Rectal smooth muscle tissue (tissue), 1 donor: ENCODE measurements around the gene HMCN2.
A peak's percentile ranks its signal among the peaks of the same experiment; 100 is the strongest.
"Not testable (repeated sequence)": the region's sequence is repeated elsewhere in the genome, so short reads cannot be mapped to it uniquely, and the experiment has no call there.

Source experiments
- H3K27ac ChIP-seq: one replicate; pipeline ENCODE4 v1.7.0; 2013; ENCODE audit warnings: low read depth, low read length, inconsistent platforms
- H3K27me3 ChIP-seq: one replicate; pipeline ENCODE4 v1.7.0; 2013; ENCODE audit warnings: low read length; ENCODE audit not compliant: control insufficient read depth, insufficient read depth
- H3K36me3 ChIP-seq: one replicate; pipeline ENCODE4 v1.7.0; 2013; ENCODE audit warnings: low read length; ENCODE audit not compliant: control insufficient read depth, insufficient read depth
- H3K4me1 ChIP-seq: one replicate; pipeline ENCODE4 v1.7.0; 2013; ENCODE audit warnings: low read length; ENCODE audit not compliant: control insufficient read depth, insufficient read depth
- H3K4me3 ChIP-seq: one replicate; pipeline ENCODE4 v1.7.0; 2013; ENCODE audit warnings: low read length
- H3K9ac ChIP-seq: one replicate; pipeline ENCODE4 v1.7.0; 2013; ENCODE audit warnings: low read length

HMCN2 gene

DNA sequence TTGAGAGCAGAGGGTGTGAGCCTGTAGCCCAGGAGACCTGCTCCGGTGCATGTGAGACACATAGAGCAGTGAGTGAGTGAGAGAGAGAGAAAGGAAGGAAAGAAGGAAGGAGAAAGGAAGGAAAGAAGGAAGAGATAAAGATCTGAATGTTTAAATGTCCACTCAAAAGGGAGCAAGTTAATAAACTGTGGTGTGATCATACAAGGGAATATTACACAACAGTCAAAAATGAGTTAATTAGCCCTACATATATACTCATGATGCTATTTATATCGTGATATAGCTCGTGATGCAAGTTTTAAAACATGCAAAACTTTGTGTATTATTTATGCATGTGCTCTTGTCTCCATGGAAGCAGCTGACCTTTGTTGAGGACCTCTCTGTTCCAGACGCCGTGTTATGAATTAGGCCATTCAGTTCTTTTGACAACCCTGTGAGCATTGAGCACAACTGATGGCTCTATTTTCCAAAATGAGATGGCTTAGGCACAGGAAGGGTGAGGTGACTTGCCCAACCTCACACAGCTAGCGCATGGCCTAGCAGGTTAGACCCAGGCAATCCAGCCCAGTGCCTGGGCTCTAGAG lies 70.6 kb downstream of the HMCN2 start:
- peaks cover 41% of the 10 kb centered on the region for H3K4me1 ChIP-seq
- H3K9ac ChIP-seq, result no peak overlapping the region
- no peak overlapping the region for H3K4me3 ChIP-seq
- H3K36me3 ChIP-seq, result no peaks in the 10 kb centered on the region
- H3K27ac ChIP-seq, result peak overlapping the region; percentile 40
- H3K27me3 ChIP-seq, result no peaks in the 10 kb centered on the region

DNA sequence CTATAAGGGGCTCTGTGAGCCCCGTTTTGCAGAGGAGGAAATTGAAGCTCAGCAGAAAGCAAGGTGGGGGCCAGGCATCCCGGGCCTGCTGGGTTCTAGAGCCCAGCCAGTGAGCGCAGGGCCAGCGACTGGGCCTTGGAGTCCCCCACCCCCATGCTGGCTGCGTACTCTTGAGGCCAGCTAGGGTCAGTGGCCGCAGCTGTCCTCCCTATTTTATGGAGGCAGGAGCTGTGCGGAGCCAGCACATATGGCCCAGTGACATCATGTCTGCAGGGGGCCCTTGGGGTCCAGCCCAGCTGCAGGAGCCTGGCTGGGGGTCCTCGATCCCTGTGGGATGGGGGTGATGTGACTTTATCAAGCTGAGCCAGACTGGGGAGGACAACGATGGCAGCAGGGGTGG lies 71.3 kb downstream of the HMCN2 start:
- H3K36me3 ChIP-seq, result no peaks in the 10 kb centered on the region
- no peaks in the 10 kb centered on the region for H3K27me3 ChIP-seq
- H3K4me1 ChIP-seq, result peaks cover 35% of the 10 kb centered on the region
- H3K27ac ChIP-seq, result no peak overlapping the region
- no peak overlapping the region for H3K9ac ChIP-seq
- no peak overlapping the region for H3K4me3 ChIP-seq

DNA sequence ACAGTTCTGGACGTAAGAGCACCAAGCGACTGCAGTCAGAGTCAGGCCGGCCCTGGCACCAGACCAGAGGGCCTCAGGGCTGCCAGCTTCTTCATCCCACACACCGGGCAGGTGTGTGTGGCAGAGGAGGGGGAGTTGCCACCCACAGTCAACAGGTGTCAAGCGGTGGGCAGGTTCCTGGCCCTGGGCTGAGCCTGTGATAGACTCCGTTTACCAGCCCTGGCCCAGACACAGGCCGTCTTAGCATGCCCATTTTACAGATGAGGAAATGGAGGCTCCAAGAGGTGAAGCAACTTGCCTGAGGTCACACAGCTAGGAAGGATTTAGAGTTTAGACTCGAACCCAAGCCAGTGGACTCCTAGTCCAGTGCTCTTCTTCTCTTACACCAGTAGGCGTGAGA lies 71.8 kb downstream of the HMCN2 start:
- Histone ChIP-seq H3K4me3 (no peak overlapping the region), H3K27ac (no peak overlapping the region), H3K36me3 (no peaks in the 10 kb centered on the region), H3K9ac (no peak overlapping the region), H3K27me3 (no peaks in the 10 kb centered on the region), H3K4me1 (peaks cover 31% of the 10 kb centered on the region)

DNA sequence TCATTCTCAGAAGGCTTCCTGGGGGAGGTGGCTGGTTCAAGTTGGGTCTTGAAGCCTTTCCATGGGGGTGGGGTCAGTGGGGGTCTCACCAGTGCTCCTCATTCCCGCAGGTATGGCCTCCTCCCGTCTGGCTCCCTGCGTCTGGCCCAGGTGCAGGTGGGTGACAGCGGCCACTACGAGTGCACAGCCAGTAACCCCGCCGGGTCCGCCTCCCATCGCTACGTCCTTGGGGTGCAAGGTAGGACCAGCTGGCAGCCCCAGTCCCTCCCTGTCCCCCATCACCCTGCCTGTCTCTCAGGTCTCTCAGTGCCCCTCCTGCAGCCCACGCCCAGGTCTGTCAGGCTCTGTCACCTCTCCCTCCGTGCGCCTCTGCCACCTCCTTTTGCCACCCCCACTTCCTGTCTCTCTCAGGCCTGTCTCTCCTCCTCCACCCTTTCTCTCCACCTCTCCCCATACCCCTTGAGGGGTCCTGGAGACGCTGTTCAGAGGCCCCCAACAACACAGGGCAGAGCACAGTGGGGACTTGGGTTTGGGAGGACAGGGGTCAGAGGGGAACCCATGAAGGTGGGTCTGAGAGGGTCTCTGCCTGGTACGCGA lies 72.3 kb downstream of the HMCN2 start:
- H3K4me1 ChIP-seq, result peaks cover 25% of the 10 kb centered on the region
- no peaks in the 10 kb centered on the region for H3K36me3 ChIP-seq
- no peak overlapping the region for H3K9ac ChIP-seq
- H3K27me3 ChIP-seq, result no peaks in the 10 kb centered on the region
- no peak overlapping the region for H3K27ac ChIP-seq
- H3K4me3 ChIP-seq, result no peak overlapping the region

DNA sequence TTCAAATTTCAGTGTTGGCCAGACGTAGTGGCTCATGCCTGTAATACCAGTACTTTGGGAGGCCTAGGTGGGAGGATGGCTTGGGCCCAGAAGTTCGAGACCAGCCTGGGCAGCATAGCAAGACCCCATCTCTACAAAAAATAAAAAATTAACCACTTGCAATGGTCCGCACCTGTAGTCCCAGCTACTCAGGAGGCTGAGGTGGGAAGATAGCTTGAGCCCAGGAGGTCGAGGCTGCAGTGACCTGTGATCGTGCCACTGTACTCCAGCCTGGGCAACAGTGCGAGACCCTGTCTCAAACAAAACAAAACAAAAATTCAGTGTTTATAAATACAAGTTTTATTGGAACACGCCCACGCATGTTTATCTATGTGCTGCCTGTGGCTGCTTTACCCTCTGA lies 73.3 kb downstream of the HMCN2 start:
- not testable (repeated sequence) for H3K4me3 ChIP-seq, H3K36me3 ChIP-seq, H3K9ac ChIP-seq, H3K27ac ChIP-seq, H3K27me3 ChIP-seq
- H3K4me1 ChIP-seq, result peaks cover 17% of the 10 kb centered on the region

DNA sequence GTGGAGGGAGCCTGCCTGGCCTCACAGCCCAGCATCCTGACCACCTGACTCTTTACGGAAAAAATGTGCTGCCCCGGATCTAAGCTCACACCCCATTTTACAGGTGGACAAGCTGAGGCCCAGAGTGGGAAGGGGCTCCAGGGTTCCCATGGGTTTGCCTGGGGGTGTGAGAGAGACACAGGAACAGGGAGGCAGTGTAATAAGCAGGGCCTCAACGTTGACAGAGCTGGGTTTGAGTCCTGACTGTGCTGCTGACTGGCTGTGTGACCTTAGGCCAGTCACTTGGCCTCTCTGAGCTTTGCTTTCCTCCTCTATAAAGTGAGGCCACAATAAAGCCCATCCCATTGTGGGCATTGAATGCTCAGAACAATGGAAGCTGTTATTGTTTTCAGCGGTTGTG lies 73.7 kb downstream of the HMCN2 start:
- Histone ChIP-seq H3K27ac (no peak overlapping the region), H3K4me3 (no peak overlapping the region), H3K27me3 (no peaks in the 10 kb centered on the region), H3K36me3 (no peaks in the 10 kb centered on the region), H3K4me1 (peaks cover 17% of the 10 kb centered on the region), H3K9ac (no peak overlapping the region)

DNA sequence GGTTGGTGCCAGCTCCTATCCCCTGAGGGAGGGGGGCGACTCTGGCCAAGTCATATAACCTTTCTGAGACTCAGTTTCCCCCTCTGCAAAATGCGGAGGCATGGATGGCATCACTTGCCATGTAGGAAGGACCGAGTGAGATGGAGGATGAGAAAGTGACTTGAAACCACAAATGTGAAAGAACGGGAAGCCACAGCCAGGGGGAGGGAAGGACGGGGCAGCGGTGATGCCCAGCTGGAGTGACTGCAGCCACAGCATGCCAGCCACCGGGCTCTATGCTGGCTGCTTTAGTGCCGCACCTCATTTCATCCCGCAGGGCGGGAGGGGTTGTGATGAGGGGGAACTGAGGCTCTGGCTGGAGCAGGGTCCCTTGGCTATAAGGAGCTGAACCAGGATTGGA lies 74.5 kb downstream of the HMCN2 start:
- no peak overlapping the region for H3K27ac ChIP-seq
- no peaks in the 10 kb centered on the region for H3K27me3 ChIP-seq
- no peak overlapping the region for H3K9ac ChIP-seq
- no peaks in the 10 kb centered on the region for H3K36me3 ChIP-seq
- H3K4me3 ChIP-seq, result no peak overlapping the region
- peaks cover 14% of the 10 kb centered on the region for H3K4me1 ChIP-seq

DNA sequence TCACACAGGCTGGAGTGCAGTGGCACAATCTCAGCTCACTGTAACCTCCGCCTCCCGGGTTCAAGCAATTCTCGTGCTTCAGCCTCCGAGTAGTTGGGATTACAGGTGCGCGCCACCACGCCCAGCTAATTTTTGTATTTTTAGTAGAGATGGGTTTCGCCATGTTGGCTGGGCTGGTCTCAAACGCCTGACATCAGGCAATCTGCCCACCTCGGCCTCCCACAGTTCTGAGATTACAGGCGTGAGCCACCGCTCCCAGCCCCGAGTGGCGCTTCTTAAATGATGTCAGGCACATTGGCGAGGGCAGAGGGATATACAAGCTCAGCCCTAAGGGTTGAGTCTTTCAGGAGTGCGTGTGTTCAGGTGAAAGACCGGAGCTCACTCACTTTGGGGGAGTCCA lies 75.0 kb downstream of the HMCN2 start:
- H3K27ac ChIP-seq, H3K4me1 ChIP-seq: not testable (repeated sequence)

DNA sequence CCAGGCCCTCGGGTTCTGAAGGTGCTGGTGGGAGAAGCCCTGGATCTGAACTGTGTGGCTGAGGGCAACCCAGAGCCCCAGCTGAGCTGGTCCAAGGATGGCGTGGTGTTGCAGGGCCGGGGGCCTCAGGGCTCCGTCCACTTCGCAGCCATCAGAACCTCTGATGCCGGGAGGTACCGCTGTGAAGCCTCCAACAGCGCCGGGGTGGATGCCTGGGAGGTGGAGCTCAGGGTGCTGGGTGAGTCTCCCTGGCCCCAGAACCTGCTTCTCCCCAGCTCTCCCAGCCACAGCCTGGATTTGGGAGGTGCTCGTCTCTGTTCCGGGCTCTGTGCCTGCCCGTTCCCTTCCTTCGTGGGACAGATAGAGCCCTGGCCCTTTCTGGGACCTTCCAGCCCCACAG lies 75.6 kb downstream of the HMCN2 start:
- H3K4me1 ChIP-seq, result peaks cover 4% of the 10 kb centered on the region
- H3K27ac ChIP-seq, result no peak overlapping the region
- no peak overlapping the region for H3K9ac ChIP-seq
- no peaks in the 10 kb centered on the region for H3K27me3 ChIP-seq
- no peak overlapping the region for H3K4me3 ChIP-seq
- H3K36me3 ChIP-seq, result no peaks in the 10 kb centered on the region

More for the DNA sequence above, 75.0 kb downstream of the HMCN2 start:
- not testable (repeated sequence) for H3K36me3 ChIP-seq, H3K27me3 ChIP-seq, H3K4me3 ChIP-seq, H3K9ac ChIP-seq

DNA sequence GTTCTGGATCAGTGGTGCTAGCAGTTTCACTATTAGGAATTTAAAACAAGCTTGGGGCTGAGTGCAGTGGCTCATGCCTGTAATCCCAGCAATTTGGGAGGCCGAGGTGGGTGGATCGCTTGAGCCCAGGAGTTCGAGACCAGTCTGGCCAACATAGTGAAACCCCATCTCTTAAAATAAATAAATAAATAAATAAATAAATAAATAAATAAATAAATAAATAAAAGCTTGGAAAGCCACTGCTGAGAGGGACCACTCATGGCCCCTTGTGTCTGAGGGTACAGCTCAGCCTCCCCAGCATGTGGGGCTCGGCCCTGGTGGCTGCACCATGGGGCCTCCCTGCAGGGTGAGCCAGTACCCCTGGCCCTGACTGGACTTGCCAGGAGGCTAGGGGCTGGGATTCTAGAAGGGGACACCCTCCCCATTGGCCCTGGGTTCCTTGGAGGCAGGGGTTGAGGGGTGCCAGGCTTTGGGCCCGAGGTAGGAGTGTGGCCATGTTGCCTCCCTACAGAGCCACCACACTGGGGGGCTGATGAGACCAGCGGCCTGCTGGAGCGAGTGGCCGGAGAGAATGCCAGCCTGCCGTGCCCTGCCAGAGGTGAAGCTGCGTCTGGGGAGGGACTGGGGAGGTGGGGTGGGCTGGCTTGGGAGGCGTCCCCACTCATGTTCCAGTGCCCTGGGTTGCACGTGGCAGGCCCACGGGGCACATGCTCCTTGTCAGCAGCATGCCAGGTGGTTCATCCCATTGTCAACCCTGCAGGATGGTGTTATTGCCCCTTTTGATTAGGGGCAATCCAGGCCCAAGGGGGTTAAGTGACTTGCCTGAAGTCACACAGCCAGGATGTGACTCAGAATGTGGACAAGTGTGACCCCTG lies 76.5 kb downstream of the HMCN2 start:
- Histone ChIP-seq H3K27ac (peak overlapping the region; percentile 26), H3K27me3 (no peaks in the 10 kb centered on the region), H3K36me3 (no peaks in the 10 kb centered on the region)

DNA sequence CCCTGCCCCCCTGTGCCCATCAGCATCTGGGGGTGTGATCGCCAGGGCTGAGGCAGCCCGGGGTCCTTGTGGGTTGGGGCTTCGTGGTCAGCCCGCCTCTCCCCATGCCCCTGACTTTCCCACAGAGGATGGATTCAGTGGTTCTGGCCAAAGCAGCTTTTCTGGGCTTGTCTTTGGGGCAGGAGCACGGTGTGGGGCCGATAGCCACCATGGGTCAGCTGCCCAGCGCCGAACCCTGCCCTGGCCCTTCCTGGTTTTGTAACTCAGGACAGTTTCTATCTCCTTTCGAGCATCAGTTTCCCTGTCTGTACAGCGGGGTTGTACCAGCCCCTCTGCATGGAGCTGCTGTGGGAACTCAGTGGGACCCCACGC lies 77.1 kb downstream of the HMCN2 start:
- no peak overlapping the region for H3K9ac ChIP-seq
- no peaks in the 10 kb centered on the region for H3K4me1 ChIP-seq
- H3K27me3 ChIP-seq, result no peaks in the 10 kb centered on the region
- no peak overlapping the region for H3K4me3 ChIP-seq
- peak overlapping the region; percentile 37 for H3K27ac ChIP-seq
- H3K36me3 ChIP-seq, result no peaks in the 10 kb centered on the region

More for the DNA sequence above, 76.5 kb downstream of the HMCN2 start:
- Histone ChIP-seq H3K4me3 (no peak overlapping the region), H3K9ac (no peak overlapping the region), H3K4me1 (no peaks in the 10 kb centered on the region)

DNA sequence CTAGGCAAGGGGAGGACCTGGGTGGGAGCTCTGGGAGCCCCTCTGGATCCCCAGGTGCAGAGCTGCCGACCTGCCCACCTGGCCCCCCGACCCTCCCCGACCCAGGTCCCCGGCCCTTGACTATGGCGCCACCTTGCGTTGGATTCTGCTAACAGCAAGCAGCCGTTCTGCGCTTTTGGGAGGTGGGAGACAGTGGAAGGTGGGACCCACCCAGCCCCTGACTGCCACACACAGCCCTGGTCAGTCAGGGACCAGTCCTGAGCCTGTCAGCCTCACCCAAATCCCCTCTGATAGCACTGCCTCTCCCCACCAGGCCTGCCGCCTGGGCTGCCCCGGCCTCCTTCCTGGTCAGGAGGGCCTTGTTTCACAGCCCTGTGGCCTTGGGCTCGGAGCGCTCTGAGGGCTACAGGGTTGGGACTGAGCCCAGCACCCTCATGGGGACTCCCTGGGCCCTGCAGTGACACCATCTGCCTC lies 77.9 kb downstream of the HMCN2 start:
- Histone ChIP-seq H3K4me1 (no peaks in the 10 kb centered on the region), H3K9ac (no peak overlapping the region), H3K4me3 (no peak overlapping the region), H3K27ac (peak overlapping the region; percentile 37), H3K36me3 (no peaks in the 10 kb centered on the region), H3K27me3 (no peaks in the 10 kb centered on the region)
